ENCODE results near the gene KITLG.
A peak's percentile ranks its signal among the peaks of the same experiment; 100 is the strongest.
"Not testable (repeated sequence)": the region's sequence is repeated elsewhere in the genome, so short reads cannot be mapped to it uniquely, and the experiment has no call there.

Gene KITLG, protein sequence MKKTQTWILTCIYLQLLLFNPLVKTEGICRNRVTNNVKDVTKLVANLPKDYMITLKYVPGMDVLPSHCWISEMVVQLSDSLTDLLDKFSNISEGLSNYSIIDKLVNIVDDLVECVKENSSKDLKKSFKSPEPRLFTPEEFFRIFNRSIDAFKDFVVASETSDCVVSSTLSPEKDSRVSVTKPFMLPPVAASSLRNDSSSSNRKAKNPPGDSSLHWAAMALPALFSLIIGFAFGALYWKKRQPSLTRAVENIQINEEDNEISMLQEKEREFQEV

DNA sequence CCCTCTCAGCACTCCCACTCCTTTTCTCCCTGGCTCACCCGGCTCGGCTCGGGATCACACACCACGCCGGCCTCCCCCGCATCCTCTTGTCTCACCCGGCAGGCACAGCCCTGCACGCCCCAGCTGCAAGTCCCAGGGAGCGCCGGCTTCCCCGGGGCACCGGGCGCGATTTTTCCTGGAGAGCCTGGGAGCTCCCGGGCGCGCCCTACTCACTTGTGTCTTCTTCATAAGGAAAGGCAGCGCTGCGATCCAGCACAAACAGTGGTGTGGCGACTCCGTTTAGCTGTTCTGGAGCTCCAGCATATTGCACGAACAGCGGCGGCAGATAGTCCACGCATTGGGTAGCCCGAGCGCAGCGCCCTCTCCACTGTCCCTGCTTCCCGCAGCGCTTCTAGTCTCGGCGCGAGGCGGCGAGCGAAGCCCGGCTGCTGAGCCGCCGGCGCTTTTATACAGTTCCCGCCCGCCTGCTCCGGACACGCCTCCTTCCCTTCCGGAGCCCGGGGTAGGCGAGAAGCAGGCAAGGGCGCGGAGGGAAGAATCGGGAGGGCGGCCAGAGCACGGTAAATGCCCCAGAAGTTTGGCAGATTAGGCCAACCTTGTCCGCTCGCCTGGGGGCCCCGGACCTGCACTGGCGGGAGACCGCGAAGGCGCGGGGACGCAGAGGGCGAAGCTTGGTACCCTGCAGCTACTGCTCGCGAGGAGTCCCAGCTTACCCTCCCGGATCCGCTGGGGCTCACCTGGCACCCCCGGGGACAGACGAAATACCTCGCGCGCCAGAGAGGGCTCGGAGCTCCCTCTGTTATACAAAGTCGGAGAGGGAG is at the start of gene KITLG:
TSS of gene KITLG (minus strand) at position 421 of the 821 bp plus-strand sequence. CDS start at position 228, 193 bp downstream.
- peak in 1 of 2 donors; percentile 5 for DNase-seq (ENCODE audit: extremely low read depth in 1 of 2, low read depth in 1 of 2)

DNA sequence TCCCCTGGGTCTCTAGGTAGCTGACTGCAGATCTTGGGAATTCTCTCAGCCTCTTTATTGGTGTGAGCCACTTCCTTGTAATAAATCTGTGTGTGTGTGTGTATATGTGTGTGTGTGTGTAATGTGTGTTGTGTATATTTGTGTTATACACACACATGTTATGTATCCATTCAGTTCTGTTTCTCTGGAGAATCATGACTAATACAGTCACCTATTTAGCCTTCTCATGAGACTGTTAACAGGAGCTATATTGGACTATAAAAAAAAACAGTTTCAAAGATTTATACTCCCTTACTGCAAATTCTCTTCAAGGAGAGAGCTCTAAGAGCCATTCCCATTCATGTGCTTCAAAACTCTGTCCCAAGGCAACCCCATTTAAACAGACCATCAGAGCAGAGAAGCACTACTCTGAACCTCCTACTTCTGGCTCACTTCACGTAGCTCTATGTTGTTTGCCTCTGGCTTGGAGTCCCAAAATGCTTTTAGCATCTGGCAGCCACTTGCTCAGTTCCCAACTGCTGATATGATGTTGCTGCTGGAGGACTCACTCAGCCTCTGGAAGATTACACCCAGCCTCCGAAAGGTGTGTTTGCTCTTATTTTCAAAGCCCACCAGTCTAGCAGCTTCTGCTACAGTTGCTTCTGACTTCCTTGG is 48.7 kb upstream of the KITLG start:
- DNase-seq (ENCODE audit: extremely low read depth in 1 of 2, low read depth in 1 of 2) = no peak

DNA sequence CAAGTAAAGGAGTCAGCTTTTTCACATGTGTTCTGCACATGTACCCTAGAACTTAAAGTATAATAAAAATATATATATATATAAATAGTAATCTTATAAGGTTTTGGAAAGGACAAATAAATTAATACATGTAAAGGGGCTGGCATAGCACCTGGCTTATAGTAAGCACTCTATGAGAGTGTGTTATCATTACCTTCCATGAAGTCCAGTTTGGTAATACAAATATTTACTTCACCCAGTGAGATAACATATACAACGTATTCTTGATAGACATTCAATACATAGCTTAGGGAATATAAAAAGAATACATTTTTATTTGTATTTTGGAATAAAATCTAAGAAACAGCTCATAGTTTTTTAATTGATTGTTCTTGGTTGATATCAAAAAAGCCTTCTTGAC is 47.8 kb upstream of the KITLG start:
- not testable (repeated sequence) for DNase-seq (ENCODE audit: extremely low read depth in 1 of 2, low read depth in 1 of 2)

DNA sequence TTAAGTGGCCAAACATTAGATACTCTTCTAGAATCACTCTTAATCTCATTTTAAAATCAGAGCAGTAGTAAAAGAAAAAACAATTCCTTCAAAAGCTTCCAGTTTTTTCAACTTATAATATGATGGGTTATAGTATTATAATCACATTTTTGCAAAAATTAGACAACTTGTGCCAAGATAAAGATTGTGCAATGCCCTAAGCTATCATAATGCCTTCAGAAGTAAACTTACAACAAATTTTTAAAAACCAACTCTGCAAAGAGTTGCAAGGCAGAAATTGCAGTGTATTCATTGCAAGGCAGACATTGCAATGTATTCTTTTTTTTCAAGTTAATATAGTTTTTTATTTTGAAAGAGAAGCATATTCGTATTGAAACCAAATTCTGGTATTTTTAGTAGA is 47.2 kb upstream of the KITLG start:
- DNase-seq (ENCODE audit: extremely low read depth in 1 of 2, low read depth in 1 of 2) = no peak

DNA sequence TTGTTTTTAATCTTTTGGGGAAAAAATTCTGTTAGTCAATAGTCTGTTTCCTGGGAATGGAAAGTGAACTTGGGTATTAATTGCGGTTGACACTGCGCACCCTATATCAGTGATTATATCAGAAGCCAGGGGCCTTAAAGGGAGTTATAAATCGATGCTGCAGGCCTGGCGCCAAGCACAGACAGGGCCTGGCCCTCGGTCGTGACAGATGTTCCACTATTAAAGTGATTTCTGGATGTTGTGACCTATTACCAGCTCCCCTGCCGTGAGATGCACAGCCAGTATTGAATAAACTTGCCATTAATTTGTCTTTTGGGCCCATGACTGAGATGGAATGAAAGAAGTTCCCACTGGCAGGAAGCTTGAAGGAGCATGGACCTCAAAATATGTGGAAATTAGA is 45.1 kb upstream of the KITLG start:
- DNase-seq (ENCODE audit: extremely low read depth in 1 of 2, low read depth in 1 of 2) = no peak

DNA sequence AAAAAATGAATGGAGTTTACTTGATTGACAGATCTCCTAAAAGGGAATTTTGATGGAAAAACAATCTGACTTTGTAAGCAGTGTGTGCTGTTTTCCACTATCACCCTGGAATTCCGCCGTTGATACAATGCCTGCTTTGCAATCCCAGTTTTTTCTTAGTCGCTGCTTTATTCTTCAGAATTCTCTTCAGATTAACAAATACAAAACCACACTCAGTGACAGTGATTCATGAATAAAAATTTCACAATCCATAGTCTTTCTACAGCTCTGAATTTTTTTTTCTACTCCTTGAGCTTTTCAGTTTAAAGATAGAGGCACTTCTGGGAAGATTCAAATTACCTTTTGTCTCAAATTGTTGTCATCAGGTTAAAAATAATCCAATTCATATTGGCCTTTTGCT is 44.6 kb upstream of the KITLG start:
- DNase-seq (ENCODE audit: extremely low read depth in 1 of 2, low read depth in 1 of 2) = no peak

DNA sequence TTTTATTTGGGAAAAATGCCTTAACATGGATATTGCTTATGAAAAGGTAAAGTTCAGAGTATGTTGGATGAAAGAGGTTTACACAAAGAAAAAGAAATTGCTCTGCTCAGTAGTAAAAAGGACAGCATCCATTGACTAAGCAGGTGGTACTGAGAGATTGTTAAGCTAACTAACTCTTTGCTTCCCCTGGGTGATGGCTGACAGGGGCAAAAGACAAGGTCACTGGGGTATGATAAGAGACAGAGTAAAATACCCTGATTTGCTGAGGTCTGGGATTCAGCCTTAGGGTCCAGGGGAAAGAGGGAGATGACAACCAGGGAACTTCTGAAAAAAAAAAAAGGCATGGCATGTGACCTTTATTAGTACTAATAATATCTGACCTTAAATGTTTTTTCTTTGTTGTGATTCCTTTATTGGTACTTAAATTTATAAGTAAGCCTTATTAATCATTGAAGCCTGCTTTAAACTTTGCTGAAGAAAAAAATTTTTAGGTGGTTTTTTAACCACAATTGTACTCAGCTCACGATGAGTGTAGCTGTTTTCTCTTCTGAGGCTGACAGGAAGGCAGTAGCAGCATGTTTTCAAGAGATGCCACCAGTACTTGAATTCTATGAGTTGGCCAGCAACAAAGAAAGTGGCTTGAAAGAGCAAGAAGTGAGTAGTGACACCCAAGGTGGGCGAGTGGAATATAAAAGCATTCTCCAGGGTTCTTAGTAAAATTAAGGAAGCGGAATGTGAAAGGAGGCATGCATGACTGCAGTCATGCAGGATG is 43.7 kb upstream of the KITLG start:
- no peak for DNase-seq (ENCODE audit: extremely low read depth in 1 of 2, low read depth in 1 of 2)

DNA sequence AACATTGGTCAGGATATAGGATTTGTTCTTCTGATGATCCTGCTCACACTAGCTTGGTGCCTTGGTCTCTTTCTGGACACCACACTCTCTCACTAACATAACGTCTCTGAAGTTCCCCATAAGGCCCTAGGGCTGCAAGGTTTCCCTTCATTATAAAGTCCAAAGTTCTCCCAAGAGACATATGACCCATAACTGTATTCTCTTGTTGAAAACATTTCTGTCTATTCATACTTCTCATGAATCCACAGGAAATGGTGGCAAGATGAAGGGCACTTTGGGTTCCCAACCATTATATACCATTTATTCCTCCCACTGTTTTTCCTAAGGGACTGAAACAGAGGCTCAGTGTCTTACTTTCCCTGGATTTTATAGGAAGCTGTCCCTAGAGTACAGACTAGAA is 37.1 kb upstream of the KITLG start:
- DNase-seq (ENCODE audit: extremely low read depth in 1 of 2, low read depth in 1 of 2) = no peak

DNA sequence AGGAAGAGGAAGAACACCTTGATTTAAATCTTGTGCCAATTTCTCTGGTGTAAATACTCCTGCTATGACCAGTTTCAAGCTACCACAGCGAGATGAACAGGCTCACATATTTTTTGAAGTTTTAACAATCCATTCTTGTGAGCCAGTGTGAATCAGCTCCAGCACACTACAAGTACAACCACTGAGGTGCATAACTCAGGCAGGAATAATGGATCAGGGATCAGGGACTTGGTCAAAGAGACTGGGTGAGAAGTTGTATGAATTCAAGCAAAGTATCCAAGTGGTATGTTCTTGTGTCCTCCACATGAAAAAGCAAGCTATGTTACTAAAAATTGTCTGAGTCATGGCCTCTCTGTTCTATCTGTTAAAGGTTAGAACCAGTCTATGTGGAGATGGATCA is 35.2 kb upstream of the KITLG start:
- no peak for DNase-seq (ENCODE audit: extremely low read depth in 1 of 2, low read depth in 1 of 2)

DNA sequence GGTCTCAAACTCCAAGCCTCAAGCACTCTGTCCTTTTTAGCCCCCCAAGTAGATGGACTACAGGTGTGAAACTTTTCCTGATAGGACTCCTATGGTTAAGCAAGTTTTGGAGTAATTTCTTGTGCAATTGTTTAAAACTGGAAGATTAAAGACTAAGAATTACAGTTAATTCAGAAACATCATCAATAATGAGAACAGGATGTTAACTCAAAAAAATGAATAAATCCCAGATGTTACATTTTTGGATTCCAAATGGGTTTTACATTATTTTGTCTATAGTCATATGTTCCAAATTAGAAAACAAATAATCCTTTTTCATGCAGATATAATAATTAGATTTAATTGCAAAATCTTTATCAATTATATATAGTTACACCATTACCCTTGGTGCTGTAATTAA is 24.4 kb upstream of the KITLG start:
- no peak for DNase-seq (ENCODE audit: extremely low read depth in 1 of 2, low read depth in 1 of 2)

DNA sequence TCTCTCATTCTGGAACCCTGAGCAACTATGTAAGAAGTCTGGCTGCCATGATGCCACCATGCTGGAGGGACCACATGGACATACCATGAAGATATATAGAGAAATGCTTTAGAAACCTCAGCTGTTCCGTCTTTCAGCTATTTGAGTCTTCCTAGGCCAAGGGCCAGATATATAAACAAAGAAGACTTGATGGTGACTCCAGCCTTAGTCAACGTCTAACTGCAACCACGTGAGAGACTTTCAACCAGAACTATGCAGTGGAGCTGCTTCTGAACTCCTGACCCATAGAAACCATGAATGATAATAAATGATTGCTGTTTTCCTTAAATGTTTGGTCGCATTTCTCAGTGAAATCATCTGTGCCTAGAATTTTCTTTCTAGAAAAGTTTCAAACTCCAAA is 20.0 kb upstream of the KITLG start:
- no peak for DNase-seq (ENCODE audit: extremely low read depth in 1 of 2, low read depth in 1 of 2)

DNA sequence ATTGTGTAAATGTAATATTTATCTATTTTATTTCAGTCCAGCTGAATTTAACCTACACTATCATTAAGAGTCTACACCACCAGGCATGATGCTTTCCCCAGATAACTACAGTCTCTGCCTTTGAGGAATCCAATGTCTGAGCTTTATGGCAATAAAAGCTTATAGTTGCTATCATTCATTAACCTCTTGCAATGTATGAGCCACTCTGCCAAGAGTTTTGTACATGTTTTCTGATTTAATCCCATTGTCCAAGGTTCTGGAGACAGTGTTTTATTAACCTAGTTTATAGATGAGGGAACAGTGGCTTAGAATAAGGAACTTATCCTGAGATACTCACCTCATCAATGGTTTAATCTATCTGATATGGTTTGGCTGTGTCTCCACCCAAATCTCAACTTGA is 17.1 kb upstream of the KITLG start:
- no peak for DNase-seq (ENCODE audit: extremely low read depth in 1 of 2, low read depth in 1 of 2)

DNA sequence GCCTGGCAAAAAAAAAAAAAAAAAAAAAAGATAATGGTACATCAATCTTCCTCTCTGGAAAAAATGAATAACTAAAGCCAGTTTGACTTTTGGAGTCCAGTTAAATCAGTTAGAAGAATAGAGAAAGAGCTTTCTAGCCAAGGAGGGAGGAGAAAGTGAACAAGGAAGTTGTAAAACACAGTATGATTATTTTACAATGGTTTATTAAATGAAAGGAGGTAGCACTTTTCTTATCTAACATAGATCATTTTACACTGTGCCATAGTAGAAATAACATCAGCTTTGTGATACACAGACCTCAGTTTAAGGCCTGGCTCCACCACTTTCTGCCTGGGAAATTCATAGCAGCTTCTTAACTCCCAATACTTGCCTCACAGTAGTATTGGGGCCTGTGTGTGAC is 15.4 kb upstream of the KITLG start:
- DNase-seq (ENCODE audit: extremely low read depth in 1 of 2, low read depth in 1 of 2) = no peak

DNA sequence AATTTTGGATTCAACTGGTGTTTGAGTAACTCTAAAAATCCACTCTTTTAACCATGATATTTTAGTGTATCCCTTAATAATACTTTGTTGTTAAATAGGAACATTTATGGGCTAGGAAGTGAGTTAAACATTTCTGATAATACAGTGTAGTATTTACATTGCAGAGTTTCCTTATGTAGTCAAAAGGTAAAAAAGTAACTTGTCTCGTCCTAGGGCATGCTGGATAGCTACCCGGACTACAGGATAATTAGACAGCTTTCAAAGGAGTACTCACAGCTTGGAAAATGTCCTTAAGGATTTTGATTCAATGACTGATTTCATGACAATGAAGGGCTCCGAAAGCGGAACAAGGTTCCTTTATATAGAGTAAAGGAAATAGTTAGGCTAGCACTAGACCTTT is 14.5 kb upstream of the KITLG start:
- DNase-seq (ENCODE audit: extremely low read depth in 1 of 2, low read depth in 1 of 2) = no peak

DNA sequence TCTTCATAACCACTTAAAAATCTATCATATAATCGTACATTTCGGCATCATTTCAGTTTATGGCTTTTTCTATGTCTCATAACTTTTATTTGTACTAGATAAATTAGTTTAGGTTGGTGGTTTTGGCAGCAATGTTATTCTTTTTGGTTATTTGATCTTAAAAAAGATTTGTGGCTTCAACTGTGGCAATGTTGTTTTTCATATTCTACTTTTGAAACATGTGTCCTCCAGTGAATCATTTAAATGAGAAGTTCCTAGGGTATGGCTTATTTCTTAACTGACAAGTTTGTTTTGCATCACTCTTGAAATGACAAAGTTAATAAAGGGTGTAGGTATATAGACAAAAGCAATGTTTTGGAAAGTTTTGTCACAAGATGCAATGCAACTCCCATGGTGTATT is 11.1 kb upstream of the KITLG start:
- DNase-seq (ENCODE audit: extremely low read depth in 1 of 2, low read depth in 1 of 2) = no peak

DNA sequence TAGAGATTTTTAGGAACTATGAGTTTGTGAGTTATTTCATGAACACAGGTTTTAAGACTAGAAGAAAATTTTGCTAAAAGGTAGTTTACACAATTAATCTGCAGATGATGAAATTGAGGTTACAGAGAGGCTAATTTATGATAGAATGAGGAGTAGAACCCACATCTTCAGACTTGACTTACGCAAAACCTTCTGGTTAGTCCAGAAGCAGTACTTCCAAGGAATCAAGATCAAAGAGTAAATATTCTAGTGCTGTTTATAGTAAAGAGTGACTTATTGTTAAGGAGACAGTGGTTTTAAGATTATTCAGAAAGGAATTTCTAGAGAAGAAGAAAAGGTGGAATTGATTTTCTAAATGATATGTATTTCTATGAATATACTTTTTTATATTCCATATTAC is 10.6 kb upstream of the KITLG start:
- no peak for DNase-seq (ENCODE audit: extremely low read depth in 1 of 2, low read depth in 1 of 2)

DNA sequence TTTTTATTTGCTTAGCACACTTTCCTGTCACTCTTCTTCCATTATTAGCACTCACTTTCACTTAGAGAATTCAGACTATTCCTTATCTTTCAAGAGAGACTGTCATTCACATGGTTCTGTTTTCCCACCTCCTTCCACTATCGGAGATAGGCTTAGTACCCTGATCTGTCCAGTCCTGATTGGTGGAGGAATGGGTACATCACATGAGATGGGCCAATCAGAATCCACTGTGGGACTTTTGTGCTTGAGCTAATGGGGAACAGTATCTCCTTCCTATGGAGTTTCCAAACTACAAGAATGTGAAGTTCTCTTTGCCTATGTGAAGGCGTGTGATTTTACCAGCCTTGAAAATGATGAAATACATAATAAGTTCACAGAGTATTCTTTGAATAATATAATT is 4.8 kb upstream of the KITLG start:
- DNase-seq (ENCODE audit: extremely low read depth in 1 of 2, low read depth in 1 of 2) = no peak

DNA sequence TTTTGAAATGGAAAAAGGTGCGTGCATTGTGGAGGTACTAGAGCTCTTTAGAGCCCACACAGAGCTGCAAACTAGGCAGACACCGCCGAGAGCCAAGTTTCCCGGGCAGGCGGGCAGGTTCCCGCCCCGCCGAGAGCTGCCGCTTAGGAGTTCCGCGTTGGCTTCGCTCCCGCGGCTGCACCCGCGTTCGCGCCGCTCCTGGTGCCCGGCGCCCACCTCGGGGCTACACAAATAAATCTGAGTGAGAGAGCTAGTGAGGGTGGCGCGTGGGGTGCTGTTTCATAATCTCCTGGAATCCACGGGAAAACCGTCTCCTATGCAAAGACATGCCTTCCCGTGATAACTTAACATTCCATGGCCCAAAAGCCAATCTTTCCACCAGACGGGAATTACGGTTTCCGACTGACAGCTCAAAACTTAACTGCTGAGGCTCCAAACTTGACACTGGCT is 645 bp downstream of the KITLG start:
- no peak for DNase-seq (ENCODE audit: extremely low read depth in 1 of 2, low read depth in 1 of 2)

DNA sequence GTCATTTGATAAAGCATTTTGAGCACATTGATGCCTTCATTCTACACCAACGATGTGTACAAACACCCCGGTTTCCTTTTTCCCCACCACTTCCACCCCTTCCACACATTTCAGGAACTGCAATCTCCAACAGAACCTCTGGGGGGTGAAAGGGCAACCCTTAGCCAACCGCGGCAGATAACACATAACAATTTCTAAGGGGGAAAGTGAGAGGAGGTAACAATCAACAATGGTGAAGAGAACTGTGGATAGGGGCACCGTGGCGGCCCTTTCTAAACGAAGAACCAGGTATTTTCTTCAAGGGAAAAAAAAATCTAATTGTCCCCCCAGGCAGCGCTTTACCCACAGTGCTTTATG is 1.1 kb downstream of the KITLG start:
- no peak for DNase-seq (ENCODE audit: extremely low read depth in 1 of 2, low read depth in 1 of 2)

DNA sequence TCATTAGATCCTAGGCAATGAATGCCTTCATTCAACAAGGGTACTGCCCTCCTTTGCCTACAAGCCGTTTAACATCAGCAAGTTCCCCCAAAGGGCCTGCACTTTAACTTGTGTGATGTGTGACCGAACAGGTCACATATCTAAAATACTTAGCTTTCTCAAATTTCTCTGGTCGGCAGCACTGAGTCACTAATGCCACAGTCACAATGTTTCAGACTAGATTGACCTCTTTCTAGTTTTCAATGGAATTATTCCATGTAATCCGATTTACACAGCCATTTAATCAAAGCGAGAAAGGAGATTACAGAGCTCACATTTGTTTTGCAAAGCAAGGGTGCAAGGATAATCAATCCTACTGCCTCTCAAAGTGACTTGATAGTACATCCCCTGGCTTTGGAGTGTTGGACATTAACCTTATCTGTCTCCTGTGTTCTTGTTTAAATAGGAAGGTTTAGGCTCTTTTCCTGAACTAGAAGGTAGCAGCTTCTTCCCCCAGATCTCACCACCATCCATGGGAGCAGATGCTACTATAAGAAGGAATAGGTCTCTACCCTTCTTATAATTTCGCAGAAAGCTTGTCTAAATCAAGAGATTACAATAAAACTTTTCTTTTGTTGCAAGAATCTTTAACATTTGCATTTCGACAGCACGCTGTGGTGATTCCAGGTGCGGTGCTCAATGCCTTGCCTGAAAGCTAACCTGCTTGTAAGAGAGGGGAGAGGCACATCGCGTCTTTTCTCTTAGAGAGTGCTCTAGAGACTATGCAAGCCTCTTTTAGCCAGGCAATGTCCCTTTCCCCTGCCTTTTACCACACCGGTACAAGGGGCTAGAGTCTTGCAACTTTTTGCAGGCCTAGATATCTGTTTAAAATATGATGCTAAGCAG is 1.8 kb downstream of the KITLG start:
- DNase-seq (ENCODE audit: extremely low read depth in 1 of 2, low read depth in 1 of 2) = no peak

Data from stimulated activated CD8-positive, alpha-beta memory T cell treated with anti-CD3 and anti-CD28 coated beads, Interleukin-7, amount 100 ng/mL, for 48 hours (primary cell).